Non-pigmented ciliary epithelial cell (primary cell): ENCODE measurements around the gene GLA.
A peak's percentile ranks its signal among the peaks of the same experiment; 100 is the strongest.

Experiments
- DNase-seq: peaks from one replicate; pipeline ENCODE4 v3.0.0-alpha.2; 2010; ENCODE audit warnings: low read depth

GLA gene

DNA sequence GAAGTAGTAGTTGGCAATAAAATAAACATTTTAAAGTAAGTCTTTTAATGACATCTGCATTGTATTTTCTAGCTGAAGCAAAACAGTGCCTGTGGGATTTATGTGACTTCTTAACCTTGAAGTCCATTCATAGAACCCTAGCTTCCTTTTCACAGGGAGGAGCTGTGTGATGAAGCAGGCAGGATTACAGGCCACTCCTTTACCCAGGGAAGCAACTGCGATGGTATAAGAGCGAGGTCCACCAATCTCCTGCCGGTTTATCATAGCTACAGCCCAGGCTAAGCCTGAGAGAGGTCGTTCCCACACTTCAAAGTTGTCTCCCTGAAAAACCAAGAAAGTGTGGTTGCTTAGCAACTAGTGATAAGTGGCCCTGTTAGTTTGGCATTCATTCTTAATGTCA is 9.9 kb downstream of the GLA start:
- no peak for DNase-seq

GRCh38 chrX:101395789-101396188 is 11.9 kb downstream of the GLA start:
- no peak for DNase-seq

- no peak for DNase-seq
Observed at GRCh38 chrX:101394372-101394771, 13.4 kb downstream of the GLA start.

DNA sequence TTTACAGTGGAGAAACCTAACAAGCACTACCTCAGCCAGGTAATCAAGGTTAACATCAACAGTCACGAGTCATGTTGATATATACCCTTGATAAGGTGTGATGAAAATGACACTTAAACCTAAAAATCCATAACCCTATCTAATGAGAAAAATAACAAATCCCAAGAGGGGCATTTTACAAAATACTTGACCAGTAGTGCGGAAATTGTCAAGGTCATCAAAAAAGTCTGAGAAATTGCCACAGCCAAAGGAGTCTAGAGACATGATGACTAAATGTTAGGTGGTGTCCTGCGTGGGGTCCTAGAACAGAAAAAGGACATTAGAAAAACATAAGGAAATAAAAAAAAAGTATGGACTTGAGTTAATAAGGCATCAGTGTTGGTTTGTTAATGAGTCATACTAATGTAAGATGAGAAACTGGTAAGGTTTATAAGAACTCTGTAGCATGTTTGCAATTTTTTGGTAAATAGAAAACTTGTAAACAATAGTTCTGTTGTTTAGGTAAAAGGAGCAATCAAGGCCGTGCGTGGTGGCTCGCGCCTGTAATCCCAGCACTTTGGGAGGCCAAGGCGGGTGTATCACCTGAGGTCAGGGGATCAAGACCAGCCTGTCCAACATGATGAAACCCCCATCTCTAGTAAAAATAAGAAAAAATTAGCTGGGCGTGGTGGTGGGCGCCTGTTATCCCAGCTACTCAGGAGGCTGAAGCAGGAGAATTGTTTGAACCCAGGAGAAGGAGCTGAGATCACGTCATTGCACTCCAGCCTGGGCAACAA is 14.0 kb downstream of the GLA start:
- no peak for DNase-seq

GRCh38 chrX:101391831-101392230 is 15.9 kb downstream of the GLA start:
- no peak for DNase-seq

DNA sequence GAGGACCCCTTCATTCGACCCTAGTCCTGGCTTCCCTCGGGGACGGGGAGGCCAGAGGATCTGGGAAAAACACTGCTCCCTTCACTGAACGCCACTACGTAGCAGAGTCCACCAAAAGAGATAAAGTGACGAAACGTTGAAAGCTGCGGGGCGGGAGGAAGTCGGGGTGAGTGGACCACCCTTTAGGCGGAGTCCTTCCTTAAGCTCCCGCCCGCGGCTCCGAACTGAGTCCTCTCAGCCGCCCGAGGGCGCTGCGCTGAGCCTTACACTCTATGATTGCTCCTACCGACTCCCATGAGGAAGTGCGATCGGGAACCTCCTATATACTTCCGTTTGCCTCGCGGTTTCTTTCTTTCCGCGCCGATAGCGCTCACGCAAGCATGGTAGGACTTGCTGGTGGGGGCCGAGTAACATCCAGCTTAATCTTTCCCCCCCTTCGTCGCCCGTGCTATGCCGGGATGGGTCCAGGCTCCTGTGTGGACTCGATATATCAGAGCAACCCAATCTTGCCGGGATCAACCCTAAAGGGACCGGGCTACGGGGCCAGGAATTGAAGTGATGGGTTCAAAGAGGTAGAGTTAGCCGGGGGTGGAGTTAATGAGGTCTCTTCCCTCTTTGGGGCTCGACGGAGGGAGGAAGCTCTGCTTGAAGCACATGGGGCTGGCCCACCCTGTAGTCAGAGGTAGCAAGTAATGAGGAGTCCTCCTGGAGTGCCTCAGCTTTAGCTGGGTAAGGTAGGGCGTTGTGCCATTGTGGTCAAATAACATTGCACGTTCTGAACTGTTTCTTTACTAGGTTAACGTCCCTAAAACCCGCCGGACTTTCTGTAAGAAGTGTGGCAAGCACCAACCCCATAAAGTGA is 16.8 kb downstream of the GLA start, which contains the start of gene RPL36A:
RPL36A (plus strand) TSS at position 348 of the 862 bp plus-strand sequence; CDS start at position 381, 33 bp downstream.
- peak; percentile 55 for DNase-seq

DNA sequence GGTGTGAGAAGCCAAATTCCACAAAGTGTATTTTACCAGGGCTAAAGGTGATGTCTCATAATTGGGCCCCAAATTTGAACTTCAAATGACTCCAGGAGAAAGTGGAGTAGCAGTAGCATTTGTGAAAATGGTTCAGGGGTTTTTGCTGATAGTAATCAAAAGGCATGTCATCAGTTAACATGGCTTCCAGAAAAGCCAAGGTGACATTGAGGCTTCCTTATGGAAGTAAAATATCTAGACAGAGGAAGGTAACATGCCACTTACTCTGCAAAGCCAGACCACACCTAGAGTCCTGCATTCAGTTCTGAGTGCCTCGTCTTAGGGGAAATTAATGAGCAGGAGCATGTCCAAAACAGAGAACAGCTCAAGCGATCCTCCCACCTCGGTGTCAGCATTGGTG is 19.1 kb downstream of the GLA start:
- DNase-seq = no peak

DNA sequence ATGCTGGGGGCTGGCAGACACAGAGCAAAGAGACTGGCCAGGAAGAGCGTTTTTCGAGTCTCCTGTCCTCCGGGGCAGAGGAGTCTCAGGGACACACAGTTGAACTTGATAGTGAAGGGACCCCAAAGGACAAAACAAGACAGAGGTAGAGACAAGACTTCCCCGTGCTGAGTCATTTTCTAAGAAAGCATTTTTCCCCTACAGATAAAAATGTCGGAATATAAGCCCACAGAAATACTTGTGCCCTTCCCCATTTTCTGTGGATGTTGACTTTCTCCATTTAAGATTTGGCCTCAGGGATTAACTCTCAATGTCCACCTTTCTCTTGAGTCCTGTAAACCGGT is 21.2 kb downstream of the GLA start:
- no peak for DNase-seq

- DNase-seq = no peak
Observed at GRCh38 chrX:101385795-101386541, 21.8 kb downstream of the GLA start, which contains the start of gene BTK. Gene BTK, minus strand, starts transcription at chrX:101386191. Its CDS starts 10,907 bp downstream, at chrX:101375284.

GRCh38 chrX:101385026-101385684 is 22.6 kb downstream of the GLA start:
- DNase-seq = no peak

- DNase-seq = no peak
Observed at GRCh38 chrX:101383679-101384205, 24.0 kb downstream of the GLA start.

DNA sequence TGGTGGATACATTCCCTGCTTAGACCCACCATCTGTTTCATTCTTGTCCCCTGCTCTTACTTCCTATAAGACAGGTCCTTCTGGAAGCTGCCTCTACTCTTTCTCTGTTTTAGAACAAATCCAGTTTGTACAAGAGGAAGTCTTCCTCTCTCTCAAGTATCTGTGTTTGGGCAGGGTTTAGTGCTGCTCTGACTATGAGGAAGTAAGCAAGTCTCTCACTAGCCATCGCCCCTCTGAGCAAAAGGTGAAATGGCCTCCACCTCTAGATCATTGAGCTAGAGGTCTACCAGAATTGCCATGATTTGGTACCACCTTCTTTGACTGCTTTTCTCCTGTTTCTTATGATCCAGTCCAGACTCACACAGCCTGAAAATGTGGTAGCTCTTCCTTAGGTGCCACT is 30.2 kb downstream of the GLA start:
- no peak for DNase-seq

- no peak for DNase-seq
Observed at GRCh38 chrX:101370888-101371504, 36.7 kb downstream of the GLA start.

DNA sequence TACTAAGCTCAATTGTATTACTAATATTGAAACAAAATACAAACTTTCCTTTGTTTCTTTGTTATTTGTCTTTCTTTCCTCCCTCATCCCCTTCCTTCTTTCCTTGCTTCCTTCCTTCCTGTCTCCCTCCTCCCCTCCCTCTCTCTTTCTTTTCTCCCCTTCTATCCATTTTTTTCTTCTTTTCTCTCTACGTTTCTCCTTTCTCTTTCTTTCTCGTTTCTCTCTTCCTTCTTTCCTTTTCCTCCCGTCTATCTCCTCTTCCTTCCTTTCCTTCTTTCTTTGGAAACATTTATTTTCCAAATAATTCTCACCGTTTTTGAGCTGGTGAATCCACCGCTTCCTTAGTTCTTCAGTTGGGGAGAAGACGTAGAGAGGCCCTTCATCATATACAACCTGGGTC is 38.0 kb downstream of the GLA start:
- no peak for DNase-seq

- no peak for DNase-seq
Observed at GRCh38 chrX:101368800-101369199, 38.9 kb downstream of the GLA start.

GRCh38 chrX:101365301-101365795 is 42.4 kb downstream of the GLA start:
- no peak for DNase-seq

GRCh38 chrX:101362757-101363156 is 45.0 kb downstream of the GLA start:
- DNase-seq = no peak

GRCh38 chrX:101362116-101362515 is 45.6 kb downstream of the GLA start:
- DNase-seq = no peak

- DNase-seq = no peak
Observed at GRCh38 chrX:101360390-101360789, 47.3 kb downstream of the GLA start.

- DNase-seq = no peak
Observed at GRCh38 chrX:101359966-101360365, 47.8 kb downstream of the GLA start.
